ENCODE results near the gene PTTG1IP.

- TF ChIP-seq CTCF (IDR thresholded peaks at IDR 0.05), result no peak
- no peak for TF ChIP-seq POLR2A (IDR thresholded peaks at IDR 0.05)
Observed at GRCh38 chr21:44914176-44914874, 40.8 kb upstream of the PTTG1IP start.

Measured in testis (tissue), 2 donors.